Measurements from ENCODE around the gene CASQ2.

GRCh38 chr1:115672224-115673009 lies 96.1 kb downstream of the CASQ2 start:
- no peak for TF ChIP-seq POLR2A (IDR thresholded peaks at IDR 0.05; ENCODE audit: low read depth, low read length)
- no peak for TF ChIP-seq TAF1 (IDR thresholded peaks at IDR 0.05; ENCODE audit: low read depth, low read length)
